Measurements from ENCODE around the gene SRP68.

DNA sequence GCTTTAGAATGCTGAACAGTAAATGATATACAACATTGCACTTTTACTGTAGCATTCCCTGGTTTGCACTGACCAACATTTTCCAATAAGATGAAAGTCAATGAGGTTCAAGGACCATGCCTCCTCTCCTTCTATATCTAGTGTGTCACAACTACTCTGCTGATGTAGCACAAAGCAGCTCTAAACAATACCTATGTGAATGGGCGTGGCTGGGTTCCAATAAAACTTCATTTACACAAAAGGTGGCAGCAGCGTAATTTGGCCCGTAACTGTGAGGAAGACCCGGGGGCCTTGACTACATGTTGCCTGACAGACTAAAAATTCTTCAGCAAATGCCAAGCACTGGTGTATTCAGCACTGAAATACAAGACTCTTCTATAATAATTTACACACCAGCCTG, 6.5 kb downstream of the SRP68 start:
- TF ChIP-seq POLR2A (IDR thresholded peaks at IDR 0.05) (no peak), CTCF (IDR thresholded peaks at IDR 0.05) (no peak)
